Measurements from ENCODE around the gene GHRHR.

Gene GHRHR

DNA sequence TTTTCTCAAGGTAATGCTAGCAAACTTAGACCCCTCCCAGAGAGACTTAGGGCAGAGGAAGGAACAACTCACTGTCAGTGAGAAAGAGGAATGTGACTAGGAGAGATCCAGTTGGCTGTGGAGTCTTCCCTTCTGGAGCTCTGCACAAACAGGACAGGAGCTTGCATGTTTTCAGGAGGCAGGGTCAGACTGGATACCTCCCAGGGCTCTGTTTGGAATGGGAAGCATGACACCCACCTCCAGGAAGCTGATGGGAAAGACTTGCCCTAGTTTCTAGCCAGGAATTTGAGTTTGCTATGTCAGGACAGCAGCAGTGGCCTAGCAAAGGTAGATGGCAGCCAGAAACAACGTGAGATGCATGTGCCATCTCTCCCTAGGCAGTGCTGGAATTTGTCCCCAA lies 40.6 kb downstream of the GHRHR start:
- DNase-seq (ENCODE audit: low read depth): no peak

DNA sequence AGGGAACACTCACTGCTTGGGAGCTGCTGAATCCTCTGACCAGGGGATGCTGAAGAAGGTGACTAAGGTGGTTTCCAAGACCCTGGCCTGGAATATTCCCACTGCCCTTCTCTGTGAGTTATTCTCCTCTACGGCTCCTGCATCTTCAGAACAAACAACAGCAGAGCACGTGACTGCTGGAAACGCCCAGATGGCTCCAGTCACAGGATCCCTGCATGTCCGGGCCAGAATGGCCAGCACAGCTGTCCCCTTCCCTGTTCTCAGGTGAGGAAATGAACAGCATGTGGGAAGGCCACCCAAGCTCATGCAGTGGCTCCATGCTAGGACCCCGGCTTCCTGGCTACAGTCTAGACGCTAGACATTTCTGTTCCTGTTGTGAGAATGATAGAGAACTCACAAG lies 43.1 kb downstream of the GHRHR start:
- no peak for DNase-seq (ENCODE audit: low read depth)

DNA sequence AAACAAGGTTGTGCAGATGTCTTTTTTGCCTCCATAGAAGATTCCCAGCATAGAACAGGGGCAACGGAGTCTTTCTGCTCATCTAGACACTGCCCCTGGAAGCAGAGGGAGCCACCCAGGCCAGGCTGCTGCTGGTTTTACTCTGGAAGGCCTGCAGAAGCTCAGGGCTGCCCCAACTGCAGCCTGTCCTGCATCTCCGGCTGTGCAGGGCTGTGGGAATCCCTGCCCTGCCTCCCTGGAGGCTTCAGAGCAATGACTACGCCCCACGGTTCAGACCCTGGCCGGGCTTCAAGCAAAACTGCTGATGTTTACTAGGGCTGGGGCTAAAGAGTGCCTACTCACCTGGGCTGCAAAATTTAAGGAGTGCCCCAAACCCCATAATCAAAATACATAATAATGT lies 43.9 kb downstream of the GHRHR start:
- no peak for DNase-seq (ENCODE audit: low read depth)

DNA sequence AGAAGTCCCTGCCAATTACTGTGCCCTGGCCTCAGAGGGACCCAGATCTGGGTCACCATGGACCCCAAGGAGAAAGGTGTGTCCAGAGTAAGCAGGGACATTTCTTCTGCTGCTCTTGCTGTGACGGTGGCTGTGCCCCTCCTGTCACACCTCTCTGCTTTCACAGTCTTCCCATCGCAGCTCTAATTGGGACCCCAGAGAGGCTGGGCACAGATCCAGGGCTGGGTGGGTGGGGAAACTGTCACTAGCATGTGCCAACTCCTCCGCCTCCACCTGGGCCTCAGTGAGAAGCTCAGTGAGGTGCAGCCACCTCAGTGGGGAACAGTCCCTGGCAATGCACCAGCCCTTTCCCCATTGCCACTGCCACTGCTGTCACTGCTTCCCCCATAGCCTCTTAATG lies 51.1 kb downstream of the GHRHR start:
- no peak for DNase-seq (ENCODE audit: low read depth)

DNA sequence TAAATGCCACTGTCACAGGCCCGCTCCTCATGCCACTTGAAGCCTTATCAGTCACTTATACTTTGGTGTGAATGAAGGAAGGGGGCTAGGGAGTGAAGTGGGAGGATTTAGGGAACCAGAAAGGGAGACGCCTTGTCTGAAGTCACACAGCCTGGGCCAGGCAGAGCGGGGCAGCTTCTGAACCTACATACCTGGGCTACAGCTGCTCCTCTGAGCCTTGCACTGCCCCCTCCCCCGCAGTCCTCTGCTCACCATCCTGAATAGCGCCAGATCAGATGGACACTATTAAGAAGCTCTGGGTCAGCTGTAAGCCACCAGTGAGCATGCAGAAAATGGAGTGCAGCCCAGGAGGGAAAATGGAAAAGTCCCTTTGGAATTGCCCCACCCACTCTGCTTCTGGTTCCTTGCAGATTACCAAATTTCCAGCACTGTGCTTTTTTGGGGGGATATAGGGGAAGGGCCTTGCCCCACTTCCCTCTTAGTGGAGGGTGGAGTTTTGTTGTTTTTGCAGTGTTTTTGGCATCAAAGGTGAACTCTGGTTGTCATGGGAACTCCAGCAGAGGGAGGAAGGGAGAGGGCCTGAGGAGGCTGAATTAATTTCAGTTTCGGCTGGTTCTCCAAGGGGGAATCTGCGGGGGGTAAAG lies 53.4 kb downstream of the GHRHR start:
- DNase-seq (ENCODE audit: low read depth): no peak

DNA sequence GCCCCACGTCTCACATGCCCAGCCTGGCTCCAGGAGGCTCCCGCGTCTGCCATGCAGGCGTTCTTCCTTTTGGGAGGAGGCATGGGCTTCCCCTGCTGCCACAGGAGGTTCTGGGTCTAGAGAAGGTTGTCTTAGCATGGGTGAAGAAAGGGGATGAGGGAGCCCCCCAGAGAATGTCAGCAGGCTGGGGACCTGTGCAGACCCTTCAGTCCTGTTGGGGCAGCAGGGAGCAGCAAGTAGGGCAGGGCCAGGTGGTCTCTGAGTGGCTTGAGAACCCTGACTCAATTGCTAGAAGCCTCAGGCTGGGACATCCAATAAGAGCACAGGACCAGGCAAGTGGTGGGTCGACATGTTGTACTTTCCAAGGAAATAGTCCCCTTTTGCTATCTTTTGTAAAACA lies 54.0 kb downstream of the GHRHR start:
- no peak for DNase-seq (ENCODE audit: low read depth)

DNA sequence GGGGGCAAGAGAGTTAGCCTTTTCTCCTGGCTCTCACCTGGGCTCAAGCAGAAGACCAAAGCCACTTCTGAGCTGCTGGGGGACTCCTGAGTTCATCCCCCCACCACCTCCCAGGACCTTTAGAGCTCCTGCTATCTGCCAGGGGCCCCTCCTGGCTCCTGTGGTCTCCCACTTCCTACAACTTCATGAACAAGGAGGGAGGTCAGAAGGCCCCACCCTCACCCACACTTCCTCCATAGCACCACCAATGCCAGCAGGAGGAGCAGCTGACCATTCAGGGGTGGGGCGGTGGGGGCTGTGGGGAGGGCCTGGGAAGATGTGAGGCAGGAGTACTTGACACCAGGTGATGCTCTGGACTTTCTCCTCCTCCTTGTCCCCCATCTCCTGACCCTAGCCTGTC lies 55.8 kb downstream of the GHRHR start:
- DNase-seq (ENCODE audit: low read depth): no peak

DNA sequence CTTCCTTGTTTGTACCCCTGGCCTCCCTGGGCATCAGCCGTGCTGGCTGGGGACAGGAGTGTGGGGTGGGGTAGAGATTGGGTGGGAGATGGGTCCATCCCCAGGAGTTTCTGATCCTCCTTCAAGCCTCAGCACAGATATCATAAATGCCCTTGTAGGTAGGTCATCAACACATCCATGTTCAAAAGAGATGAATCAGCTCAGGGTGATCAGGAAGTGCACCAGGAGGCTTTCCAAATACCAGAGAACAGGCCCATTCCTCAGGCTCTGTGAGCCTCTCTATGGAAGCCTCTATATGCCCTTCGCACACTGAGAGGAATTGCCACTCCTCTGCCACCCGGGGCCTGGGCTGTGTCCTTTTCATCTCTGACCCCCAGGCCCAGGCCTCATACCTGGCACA lies 56.4 kb downstream of the GHRHR start:
- no peak for DNase-seq (ENCODE audit: low read depth)

DNA sequence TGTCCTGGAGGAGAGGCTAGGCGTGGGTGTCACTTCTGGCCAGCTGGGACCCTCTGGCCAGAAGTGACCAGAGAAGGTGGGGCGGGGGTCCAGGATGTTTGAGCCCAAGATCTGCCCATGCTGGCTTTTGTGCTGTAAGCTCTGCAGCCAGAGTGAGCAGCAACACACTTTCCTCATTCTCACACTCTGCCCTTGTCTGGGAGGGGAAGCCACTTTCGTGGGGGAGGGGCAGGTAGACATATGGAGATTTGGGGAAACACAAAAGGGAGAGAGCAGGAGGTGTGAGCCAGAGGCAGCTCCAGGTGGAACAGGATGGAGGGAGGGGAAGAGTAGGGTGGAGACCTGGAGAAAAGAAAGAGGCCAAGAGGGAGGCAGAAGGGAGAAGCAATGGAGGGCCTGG lies 56.9 kb downstream of the GHRHR start:
- no peak for DNase-seq (ENCODE audit: low read depth)

DNA sequence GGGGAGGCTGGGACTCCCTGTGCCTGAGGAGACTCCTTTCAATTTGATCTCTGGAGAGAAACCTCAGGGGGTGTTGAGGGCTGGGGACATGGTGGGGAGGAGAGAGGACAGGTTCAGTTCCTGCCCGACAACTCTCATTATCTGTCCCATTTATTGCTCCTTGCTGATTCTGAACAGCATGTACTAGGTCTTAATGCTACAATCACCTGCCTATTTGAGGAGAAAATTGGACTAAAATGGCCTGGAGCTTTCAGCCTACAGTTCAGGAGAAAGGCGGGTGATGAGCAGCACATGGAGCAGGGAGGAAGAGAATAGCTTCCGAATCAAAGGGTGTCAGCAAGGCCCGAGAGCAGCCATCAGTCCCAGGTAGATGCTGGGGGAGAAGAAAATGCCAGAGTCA lies 58.4 kb downstream of the GHRHR start:
- no peak for DNase-seq (ENCODE audit: low read depth)

DNA sequence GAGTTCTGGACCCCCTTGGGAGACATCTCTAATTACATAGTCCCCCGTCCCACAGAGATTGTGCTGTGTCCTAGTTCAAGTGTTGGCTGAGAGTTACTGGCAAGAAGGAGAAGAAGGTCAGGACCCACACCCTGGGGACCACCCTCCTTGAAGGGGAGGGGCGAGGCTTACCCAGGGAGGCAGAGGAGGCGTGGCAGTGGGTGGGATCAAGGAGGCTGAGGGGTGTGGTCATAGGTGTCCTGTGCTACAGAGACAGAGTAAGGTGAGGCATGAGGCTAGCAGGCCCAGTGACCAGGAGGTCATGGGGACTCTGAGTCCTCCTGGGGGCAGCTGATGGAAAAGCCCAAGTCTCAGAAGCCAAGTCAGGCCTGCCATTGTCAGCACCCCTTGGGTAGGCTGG lies 59.0 kb downstream of the GHRHR start:
- DNase-seq (ENCODE audit: low read depth): no peak

DNA sequence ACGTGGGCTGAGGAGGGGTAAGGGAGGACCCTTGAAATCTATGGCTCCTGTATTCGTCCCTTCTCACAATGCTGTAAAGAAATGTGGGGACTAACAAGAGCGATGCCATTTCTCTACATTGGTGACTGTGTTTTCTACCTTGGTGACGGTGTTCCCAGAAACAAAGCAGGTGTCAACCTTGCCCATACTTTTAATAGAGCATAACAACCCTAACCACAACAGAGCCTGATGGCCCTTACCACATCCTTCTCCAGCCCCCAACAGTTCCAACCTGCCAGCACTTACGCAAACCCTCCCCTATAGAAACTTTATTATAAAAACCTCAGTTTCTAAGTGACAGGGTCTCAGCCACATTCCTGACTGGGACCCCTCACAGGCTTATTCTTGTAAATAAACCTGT lies 60.1 kb downstream of the GHRHR start:
- no peak for DNase-seq (ENCODE audit: low read depth)

DNA sequence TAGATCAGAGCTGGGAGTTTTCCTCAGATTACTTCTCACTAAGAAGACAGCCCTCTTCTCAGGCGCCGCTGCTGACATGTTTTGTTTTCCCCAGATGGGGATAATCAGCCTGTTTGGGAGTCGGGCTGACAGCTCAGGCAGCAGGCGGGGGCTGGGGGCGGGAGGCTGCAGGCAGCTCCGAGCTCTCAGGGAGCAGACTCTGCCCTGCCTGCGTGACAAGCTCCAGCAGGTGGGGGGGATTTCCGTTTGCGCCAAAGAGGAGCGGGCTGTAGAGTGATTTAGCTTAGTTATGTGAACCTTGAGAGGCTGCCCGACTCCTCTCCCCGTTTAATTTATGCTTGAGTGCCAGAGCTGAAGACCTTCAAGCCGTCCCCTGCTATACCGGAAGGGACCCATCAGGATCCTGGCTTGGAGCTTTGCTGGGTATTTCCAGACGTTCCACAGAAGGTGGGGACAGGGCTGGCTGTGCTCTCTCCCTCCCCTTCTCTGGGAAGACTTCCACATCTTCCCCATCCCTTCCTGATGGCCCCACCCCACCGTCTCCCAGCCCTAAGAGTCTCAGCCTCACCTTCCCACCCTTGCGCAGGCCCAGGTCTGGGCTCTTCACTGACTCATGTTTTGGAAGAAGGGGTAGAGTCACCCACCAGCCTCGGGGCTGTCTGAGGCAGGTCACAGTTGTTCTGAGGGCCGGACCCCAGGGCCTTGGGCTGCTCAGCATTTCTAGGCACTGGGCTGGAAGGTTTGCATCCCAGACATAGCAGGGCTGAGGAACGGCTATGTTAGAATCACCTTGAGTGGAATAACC lies 63.6 kb downstream of the GHRHR start:
- DNase-seq (ENCODE audit: low read depth): no peak

DNA sequence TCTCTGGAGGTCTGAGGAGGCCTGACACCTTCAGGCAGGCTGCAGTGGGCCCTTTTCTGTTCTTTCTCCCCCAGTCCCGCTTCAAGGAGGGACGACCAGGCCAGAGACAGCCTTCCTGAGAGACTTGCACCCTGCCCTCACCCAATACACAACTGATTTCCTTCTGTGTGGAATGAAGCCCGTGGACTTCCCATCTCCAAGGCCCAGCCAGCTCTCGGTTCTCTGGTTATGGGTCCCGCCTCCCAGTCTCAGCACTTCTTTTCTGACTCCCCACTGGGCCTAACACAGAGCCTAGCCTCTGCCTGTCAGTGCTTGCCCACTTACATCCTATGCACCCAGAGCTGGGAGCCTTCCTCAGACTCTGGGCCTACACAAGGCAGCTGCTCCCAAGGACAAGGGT lies 64.3 kb downstream of the GHRHR start:
- DNase-seq (ENCODE audit: low read depth): no peak

DNA sequence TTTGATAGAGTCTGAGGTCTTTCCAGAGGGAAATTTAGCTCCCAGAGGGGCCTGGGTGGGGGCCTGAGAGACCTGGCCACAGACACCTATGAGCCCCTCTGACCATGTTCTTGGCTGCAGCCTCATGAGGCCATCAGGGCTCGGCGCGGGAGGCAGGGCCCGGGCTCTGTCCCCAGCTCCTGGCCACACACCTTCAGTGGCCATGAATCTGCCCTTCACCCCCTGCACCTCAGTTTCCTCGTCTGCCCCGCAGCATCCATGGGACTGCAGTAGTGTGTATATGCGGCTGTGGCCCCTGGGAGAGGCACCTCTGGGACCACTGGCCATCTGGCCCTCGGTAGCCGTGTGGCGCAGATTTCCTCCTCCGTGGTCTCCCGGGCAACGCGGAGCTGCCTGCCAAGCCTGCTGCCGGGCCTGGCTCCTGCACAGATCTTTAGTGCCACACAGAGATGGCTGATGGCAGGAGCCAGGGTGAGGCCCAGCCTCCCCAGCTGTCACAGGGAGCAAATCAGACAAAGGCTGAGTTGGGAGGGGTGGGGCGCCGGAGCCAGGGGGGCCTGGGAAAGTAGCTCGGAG lies 64.8 kb downstream of the GHRHR start:
- no peak for DNase-seq (ENCODE audit: low read depth)

Measured in stimulated activated CD8-positive, alpha-beta memory T cell treated with anti-CD3 and anti-CD28 coated beads, Interleukin-4, amount 100 ng/mL, for 24 hours (primary cell).